ENCODE results near the gene PACRG.

The PACRG gene

DNA sequence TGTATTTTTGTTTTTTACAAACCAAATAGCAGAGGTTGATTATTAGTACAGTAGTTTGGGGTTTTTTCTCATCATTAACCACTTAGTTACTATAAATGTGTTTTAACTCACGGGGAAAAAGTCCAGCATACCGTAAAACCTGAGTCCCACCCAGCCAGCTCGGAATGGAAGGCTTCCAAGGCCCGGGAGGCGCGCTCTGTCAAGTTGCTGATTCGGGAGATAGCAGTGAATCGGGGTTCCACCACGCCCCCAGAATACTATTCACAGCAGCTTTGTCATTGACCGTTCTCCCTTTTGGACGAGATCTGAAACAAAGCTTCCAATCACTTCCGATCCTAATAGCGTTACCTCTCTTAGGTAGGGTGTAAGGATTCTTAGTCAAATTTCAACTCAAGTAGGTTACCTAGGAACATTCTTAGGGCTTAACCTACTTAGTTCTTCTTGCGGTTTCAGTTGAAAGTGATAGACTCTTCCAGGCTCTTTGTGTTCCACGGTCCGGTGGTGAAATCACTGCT is 453.9 kb downstream of the PACRG start:
- H3K4me3 ChIP-seq (ENCODE audit: low read depth, low read length): no peak overlapping the region
- TF ChIP-seq, protein P1, sequence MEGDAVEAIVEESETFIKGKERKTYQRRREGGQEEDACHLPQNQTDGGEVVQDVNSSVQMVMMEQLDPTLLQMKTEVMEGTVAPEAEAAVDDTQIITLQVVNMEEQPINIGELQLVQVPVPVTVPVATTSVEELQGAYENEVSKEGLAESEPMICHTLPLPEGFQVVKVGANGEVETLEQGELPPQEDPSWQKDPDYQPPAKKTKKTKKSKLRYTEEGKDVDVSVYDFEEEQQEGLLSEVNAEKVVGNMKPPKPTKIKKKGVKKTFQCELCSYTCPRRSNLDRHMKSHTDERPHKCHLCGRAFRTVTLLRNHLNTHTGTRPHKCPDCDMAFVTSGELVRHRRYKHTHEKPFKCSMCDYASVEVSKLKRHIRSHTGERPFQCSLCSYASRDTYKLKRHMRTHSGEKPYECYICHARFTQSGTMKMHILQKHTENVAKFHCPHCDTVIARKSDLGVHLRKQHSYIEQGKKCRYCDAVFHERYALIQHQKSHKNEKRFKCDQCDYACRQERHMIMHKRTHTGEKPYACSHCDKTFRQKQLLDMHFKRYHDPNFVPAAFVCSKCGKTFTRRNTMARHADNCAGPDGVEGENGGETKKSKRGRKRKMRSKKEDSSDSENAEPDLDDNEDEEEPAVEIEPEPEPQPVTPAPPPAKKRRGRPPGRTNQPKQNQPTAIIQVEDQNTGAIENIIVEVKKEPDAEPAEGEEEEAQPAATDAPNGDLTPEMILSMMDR (IDR thresholded peaks at IDR 0.05; ENCODE audit: insufficient read depth, low read depth, low read length, missing control alignments): no peak
- DNase-seq (ENCODE audit: low read depth): no peak

DNA sequence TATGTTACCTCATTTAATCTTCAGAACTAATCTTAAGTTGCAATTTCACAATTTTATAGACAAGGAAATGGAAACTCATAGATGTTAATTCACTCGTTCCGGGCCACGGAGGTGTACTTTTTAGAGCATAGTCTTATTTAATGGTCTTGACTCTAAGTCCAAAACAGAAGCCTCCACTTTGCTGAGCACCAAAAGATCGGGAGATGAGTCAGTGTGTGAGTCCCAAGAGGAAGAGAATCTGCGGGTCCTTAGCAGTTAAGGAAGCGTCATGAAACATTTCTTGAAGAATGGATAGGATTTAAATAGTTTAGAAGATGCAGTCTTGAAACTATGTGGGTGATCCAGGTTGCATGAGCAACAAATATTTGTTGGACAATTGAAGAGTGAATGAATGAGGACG is 454.9 kb downstream of the PACRG start:
- TF ChIP-seq, protein P1 (IDR thresholded peaks at IDR 0.05; ENCODE audit: insufficient read depth, low read depth, low read length, missing control alignments): no peak
- no peak overlapping the region for H3K4me3 ChIP-seq (ENCODE audit: low read depth, low read length)
- DNase-seq (ENCODE audit: low read depth): no peak

DNA sequence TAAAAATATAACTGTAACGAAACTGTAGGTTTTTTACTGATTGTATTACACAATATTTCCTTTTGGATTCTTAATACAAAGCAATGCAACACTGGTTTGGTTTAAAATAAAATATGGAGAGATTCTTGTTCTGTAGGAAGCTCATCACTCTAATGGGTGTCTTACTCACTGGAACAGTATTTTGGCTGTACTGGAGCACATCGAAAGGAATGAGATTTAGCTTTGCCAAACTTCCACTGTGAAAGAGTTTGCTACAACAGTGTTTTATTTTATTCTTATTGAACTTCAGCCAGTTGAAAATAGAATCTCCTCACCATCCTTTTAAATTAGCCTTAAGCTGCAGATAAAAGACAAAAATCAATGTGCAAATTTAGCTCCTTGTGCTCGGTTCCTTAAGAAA is 456.0 kb downstream of the PACRG start:
- H3K4me3 ChIP-seq (ENCODE audit: low read depth, low read length): no peak overlapping the region
- TF ChIP-seq, protein P1 (IDR thresholded peaks at IDR 0.05; ENCODE audit: insufficient read depth, low read depth, low read length, missing control alignments): no peak
- DNase-seq (ENCODE audit: low read depth): no peak

DNA sequence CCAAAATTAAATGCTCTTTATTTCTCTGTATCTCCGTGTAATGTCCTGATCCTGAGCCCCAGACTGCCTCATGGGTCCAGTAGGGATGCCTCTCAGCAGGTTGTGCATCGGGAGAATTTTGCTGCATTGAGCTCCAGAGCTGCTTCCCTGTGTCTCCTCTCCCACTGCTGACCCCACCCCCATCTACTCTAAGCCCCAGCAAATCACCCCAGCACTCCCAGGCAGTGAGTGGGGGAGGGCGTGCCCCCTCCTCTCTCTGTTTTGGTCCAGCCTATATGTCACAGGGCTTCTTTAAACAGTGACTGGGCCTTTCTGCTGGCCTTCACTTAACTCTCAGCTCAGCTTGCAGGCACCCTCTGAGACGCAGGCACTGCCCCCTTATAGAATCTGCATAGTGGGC is 458.0 kb downstream of the PACRG start:
- H3K4me3 ChIP-seq (ENCODE audit: low read depth, low read length): no peak overlapping the region
- TF ChIP-seq, protein P1 (IDR thresholded peaks at IDR 0.05; ENCODE audit: insufficient read depth, low read depth, low read length, missing control alignments): no peak
- no peak for DNase-seq (ENCODE audit: low read depth)

DNA sequence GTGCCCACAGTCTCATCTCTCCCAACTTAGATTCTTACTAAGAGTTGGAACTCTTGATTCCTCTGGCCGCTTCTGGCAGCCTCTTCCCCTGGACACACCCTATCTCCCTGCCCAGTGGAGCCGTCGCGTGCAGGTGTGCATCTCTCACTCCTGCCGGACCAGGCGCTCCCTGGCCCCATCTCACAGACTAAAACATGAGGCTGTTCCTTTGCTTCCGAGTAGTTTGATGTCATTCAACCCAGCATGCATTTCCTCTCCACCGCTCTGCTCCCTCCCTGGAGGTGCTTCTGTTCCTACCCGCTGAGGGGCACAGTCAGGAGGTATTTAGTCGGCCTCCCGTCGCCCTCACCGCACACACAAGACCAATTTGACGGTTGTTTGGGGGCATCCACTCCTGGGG is 458.8 kb downstream of the PACRG start:
- H3K4me3 ChIP-seq (ENCODE audit: low read depth, low read length): no peak overlapping the region
- DNase-seq (ENCODE audit: low read depth): no peak
- TF ChIP-seq, protein P1 (IDR thresholded peaks at IDR 0.05; ENCODE audit: insufficient read depth, low read depth, low read length, missing control alignments): no peak

DNA sequence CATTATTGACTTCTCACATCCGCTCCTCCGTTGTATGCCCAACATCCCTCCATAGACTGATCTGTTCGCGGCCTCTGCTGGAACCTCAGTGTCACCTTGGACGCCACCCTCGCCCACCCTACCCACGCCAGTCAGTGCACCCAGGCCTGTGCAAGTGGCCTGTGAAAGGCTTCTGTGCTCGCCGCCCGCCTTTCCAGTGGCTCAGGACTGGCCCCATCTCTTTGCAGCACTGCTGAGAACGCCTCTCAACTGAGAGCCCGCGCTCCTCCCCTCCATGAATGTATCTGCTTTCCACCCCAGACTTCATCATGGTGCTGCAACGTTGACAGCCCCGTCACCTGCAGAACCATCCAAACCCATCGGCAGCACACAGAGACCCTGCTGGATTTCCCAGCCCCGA is 459.4 kb downstream of the PACRG start:
- DNase-seq (ENCODE audit: low read depth): no peak
- TF ChIP-seq, protein P1 (IDR thresholded peaks at IDR 0.05; ENCODE audit: insufficient read depth, low read depth, low read length, missing control alignments): no peak
- H3K4me3 ChIP-seq (ENCODE audit: low read depth, low read length): no peak overlapping the region

DNA sequence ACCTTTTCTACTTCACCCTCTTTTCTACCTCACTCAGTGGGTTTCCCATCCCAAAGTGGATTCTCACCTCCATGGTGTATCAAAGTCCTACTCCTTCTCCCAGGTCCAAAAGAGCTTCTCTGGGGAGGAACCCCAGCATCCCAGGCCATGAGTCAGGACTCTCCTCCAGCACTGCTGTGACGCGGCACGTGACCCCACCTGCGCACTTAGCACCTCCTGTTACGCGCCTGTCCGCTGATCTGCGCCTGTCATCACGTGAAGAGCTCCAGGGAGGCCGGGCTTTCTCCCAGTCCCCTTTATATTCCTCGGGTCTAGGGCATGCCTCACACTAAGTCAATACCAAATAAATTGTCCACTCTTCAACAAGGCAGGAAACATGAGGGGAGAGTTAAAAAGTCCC is 459.8 kb downstream of the PACRG start:
- DNase-seq (ENCODE audit: low read depth): no peak
- TF ChIP-seq, protein P1 (IDR thresholded peaks at IDR 0.05; ENCODE audit: insufficient read depth, low read depth, low read length, missing control alignments): no peak
- H3K4me3 ChIP-seq (ENCODE audit: low read depth, low read length): no peak overlapping the region
